Fibroblast of lung (primary cell): ENCODE measurements around the gene ENPP3.
"Not testable (repeated sequence)": the region's sequence is repeated elsewhere in the genome, so short reads cannot be mapped to it uniquely, and the experiment has no call there.

ENCODE experiments used
- EZH2 ChIP-seq: IDR thresholded peaks from 2 replicates; pipeline ENCODE4 v1.5.1; 2012; ENCODE audit warnings: low read length, control low read depth, mild to moderate bottlenecking; ENCODE audit errors: missing control alignments
- TF ChIP-seq, protein P1 (sequence below), 2 donors: IDR thresholded peaks in 1 of 2; conservative IDR thresholded peaks in 1 of 2; 1 replicate in 1 of 2; 2 replicates in 1 of 2; pipeline ENCODE4 v1.5.1; 2011 to 2012; ENCODE audit warnings: low read length in 2 of 2, control low read depth in 1 of 2, inconsistent platforms in 1 of 2, low read depth in 1 of 2, mild to moderate bottlenecking in 1 of 2

DNA sequence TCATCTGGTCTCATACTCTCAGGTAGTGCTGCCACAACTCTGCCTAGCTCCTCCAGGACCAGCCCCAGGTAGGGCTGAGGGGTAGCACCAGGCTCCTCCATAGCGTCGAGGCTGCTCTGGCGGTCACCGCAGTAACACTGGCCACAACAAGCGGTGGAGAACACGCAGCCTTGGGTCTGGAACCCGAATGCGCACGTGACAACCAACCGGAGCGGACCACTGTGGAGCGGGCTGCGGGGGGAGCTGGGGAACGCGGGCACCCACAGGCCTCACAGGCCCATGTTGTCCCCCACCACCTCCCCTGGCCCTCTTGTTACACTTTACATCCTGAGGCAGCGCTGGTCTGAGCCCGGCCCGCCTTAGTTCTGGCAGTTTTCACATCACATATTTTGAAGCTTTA lies 73.8 kb downstream of the ENPP3 start, which contains the start of gene CTAGE9:
- TF ChIP-seq, protein P1, sequence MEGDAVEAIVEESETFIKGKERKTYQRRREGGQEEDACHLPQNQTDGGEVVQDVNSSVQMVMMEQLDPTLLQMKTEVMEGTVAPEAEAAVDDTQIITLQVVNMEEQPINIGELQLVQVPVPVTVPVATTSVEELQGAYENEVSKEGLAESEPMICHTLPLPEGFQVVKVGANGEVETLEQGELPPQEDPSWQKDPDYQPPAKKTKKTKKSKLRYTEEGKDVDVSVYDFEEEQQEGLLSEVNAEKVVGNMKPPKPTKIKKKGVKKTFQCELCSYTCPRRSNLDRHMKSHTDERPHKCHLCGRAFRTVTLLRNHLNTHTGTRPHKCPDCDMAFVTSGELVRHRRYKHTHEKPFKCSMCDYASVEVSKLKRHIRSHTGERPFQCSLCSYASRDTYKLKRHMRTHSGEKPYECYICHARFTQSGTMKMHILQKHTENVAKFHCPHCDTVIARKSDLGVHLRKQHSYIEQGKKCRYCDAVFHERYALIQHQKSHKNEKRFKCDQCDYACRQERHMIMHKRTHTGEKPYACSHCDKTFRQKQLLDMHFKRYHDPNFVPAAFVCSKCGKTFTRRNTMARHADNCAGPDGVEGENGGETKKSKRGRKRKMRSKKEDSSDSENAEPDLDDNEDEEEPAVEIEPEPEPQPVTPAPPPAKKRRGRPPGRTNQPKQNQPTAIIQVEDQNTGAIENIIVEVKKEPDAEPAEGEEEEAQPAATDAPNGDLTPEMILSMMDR (conservative IDR thresholded peaks at IDR 0.05 in 1 of 2, IDR thresholded peaks at IDR 0.05 in 1 of 2; ENCODE audit: low read depth in 1 of 2, low read length in 2 of 2) = not testable (repeated sequence)
- not testable (repeated sequence) for TF ChIP-seq EZH2
